GM12892 (cell line): ENCODE data around the gene PFDN1.

Experiments
- DNase-seq: peaks from one replicate; pipeline ENCODE4 v3.0.0; 2011; ENCODE audit not compliant: insufficient read length
- FAIRE-seq: peaks from 2 replicates; lab custom pipeline; 2011; peaks lifted over from hg19 to GRCh38; lab: Jason Lieb, UNC
- POLR2A ChIP-seq: IDR thresholded peaks from 2 replicates; pipeline ENCODE4 v1.6.1; 2011; ENCODE audit warnings: low read depth, low read length, control low read depth
- POLR2AphosphoS5 ChIP-seq: IDR thresholded peaks from 2 replicates; pipeline ENCODE4 v1.6.1; 2011; ENCODE audit warnings: low read depth, low read length, control low read depth
- TAF1 ChIP-seq: IDR thresholded peaks from 2 replicates; pipeline ENCODE4 v1.6.1; 2011; ENCODE audit warnings: low read depth, mild to moderate bottlenecking, control low read depth, low read length, borderline replicate concordance

The PFDN1 gene

GRCh38 chr5:140325486-140325885 lies 22.6 kb upstream of the PFDN1 start:
- TF ChIP-seq POLR2AphosphoS5 (no peak), POLR2A (no peak), TAF1 (no peak)

DNA sequence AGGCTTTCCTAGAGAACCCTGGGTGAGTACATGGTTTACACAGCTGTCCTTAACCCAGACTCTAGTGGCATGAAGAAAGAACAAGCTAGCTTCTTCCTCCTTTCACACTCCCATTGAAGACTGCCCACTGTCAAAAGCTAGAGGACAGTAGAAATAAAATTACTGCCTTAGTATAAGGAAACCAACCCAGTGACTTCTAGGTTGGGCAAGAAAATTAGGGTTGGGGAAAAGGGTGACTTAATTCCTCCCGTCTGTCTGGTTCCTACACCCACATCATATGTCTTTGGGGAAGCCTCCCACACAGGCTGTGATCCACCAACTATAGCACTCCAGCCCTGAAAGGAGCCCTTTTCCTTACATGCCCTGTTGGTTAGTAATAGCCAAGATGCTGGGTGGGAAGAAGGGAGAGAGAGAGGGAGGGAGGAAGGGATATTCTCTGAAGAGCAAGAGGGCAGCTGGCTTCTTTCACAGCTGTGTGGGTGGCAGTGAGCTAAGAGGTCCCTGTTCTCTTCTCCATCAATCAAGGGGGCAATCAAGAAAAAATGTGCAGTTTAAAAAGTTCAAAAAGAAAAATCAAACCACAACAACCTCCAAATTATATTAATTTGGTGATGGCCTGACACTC lies 21.8 kb upstream of the PFDN1 start:
- TF ChIP-seq POLR2AphosphoS5 (no peak), TAF1 (no peak), POLR2A (no peak)
- FAIRE-seq (no peak), DNase-seq (no peak)

More at GRCh38 chr5:140325486-140325885, 22.6 kb upstream of the PFDN1 start:
- no peak for FAIRE-seq
- DNase-seq: no peak

DNA sequence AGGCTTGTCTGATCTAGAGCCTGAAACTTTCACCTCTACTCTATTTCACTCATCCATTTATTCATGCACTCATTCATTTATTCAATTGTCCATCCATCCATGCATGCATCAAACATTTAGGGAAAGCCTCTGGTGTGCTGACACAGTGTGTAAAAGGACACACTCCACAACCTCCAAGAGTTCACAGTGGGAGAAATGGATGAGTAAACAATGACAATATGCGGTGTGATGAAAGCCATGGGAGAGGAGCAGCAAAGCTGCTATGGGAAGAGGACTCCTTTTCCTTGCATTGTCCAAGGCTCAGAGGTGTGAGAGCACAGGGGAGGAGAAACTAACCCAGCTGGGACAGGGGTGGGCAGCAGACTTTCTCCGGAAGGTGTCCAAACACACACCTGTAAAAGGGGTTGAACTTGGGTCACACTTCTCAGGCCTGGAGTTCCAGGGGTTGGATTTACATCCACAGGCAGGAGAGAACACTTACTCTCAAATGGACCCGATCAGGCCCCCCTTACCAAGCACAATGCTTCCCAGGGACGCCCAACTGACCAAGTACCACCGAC lies 21.2 kb upstream of the PFDN1 start:
- FAIRE-seq (no peak), DNase-seq (no peak)
- no peak for TF ChIP-seq TAF1
- no peak for TF ChIP-seq POLR2A
- no peak for TF ChIP-seq POLR2AphosphoS5

DNA sequence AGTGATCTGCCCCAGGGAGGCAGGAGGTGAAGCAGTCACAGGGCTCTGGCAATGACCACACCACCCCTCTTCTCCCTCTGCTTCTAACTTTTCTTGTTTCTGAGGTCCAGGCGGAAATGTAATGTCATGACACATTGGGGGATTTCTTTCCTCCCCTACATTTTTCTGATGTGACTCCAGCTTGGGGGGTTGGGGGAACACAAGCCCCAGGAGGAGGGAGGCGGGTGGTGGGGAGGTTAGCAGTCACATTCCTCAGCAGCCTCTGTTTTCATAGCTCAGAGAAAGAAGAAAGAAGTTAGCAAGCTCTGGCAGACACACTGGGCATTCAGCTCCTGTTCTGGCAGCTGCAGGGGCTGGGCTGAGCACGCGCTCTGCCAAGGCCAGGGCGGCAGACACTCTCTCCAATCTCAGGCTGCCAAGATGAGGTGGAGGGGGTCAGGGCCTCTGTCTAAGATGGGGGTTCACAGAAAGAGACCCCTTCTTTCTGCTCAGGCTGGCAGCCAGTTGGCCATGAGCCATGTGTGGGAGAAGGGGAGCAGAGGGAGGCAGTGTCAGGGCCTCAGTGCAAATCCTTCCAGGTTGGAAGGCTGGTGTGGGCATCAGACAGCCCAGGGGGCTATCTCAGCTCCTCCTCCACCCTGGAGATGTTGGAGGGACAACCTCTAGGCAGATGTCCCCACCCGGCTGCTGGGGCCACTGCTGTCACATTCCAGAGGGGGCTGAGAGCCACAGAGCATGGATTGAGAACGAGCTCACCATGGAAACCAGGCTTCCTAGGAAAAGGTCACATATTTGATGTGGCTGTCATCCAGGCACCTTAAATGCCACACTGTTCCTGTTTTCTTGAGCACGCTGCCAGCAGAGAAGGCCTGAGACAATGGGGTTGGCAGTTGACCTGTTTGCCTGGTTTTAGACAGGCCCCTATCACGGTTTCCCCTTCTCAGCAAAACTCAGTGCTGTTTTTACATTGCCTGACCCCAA lies 20.1 kb upstream of the PFDN1 start:
- DNase-seq (no peak), FAIRE-seq (no peak)
- no peak for TF ChIP-seq TAF1
- no peak for TF ChIP-seq POLR2A
- TF ChIP-seq POLR2AphosphoS5: no peak

GRCh38 chr5:140321796-140322195 lies 18.9 kb upstream of the PFDN1 start:
- FAIRE-seq (no peak), DNase-seq (no peak)
- no peak for TF ChIP-seq TAF1
- no peak for TF ChIP-seq POLR2A
- no peak for TF ChIP-seq POLR2AphosphoS5

GRCh38 chr5:140319833-140320232 lies 16.9 kb upstream of the PFDN1 start:
- DNase-seq (no peak), FAIRE-seq (no peak)
- TF ChIP-seq POLR2A (no peak), TAF1 (no peak), POLR2AphosphoS5 (no peak)

DNA sequence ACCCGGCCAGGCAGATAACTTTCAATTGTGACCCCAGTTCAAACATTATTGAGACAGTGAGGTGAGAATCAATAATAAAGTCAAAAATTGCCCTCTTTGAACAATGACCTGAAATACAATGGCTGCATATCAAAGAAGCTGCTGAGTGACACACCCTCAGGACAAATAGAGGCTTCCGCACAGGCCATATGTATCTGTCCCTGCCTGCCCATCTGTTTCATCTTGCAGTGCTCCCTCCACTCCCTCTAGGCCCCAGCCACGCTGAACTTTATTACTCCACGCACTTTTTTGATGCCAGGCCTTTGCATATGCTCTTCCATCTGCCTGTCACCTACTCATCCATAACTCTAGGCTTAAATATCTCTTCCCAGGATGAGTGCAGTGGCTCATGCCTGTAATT lies 15.9 kb upstream of the PFDN1 start:
- FAIRE-seq: no peak
- no peak for TF ChIP-seq POLR2A
- TF ChIP-seq POLR2AphosphoS5: no peak
- no peak for TF ChIP-seq TAF1
- no peak for DNase-seq

- TF ChIP-seq POLR2AphosphoS5 (no peak), TAF1 (no peak), POLR2A (no peak)
These were observed 15.0 kb upstream of the PFDN1 start for GRCh38 chr5:140317859-140318258.

GRCh38 chr5:140312791-140313189 lies 9.9 kb upstream of the PFDN1 start:
- no peak for FAIRE-seq

More at GRCh38 chr5:140317859-140318258, 15.0 kb upstream of the PFDN1 start:
- no peak for DNase-seq
- no peak for FAIRE-seq

DNA sequence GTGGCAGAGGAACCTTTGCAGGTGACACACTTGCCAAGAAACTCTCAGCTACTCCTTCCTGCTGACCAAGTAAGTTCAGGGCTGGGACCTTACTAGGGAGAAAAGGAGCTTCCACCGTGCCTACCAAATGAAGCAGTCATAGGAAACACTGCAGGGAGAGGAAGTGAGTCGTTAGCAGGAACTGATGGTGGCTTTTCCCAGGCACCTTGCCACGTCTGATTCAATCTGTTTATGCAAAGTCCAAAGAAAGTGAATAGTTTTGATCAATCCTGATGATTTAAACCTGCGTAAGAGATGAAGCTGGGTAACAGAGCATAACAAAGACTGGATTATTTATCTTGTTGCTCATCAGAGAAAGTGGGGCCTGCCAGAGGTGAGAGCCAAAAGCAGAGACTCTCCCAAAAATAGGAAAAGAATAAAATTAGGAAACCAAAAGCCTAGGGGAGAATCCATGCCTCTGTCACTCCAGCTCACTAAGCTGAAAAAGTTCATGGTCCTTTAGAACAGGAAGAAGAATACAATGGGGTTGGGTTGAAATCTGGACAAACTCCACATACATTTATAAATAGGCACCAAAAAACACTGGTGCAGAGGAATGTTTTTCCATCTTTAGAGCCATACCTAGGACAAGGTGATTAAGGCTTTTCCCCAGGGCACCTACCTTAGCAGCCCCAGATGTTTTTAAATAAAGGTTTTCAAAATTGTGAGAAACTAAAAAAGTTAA lies 9.3 kb upstream of the PFDN1 start:
- DNase-seq (no peak), FAIRE-seq (no peak)
- TF ChIP-seq POLR2AphosphoS5: no peak
- TF ChIP-seq TAF1: no peak
- TF ChIP-seq POLR2A: no peak

More at GRCh38 chr5:140312791-140313189, 9.9 kb upstream of the PFDN1 start:
- TF ChIP-seq TAF1 (no peak), POLR2A (no peak), POLR2AphosphoS5 (no peak)
- no peak for DNase-seq

- FAIRE-seq: no peak
- no peak for TF ChIP-seq POLR2AphosphoS5
- no peak for TF ChIP-seq POLR2A
- TF ChIP-seq TAF1: no peak
- no peak for DNase-seq
These were observed 8.1 kb upstream of the PFDN1 start for GRCh38 chr5:140311011-140311467.
